ENCODE results near the gene BRAF. TPM values are rescaled to one million over a fixed set of nuclear protein-coding genes. Genes with fewer than 3 reads are reported as not detected.

Gene BRAF
- total RNA-seq, 2 donors from 2014 or later: 30.8 to 52.9 TPM

GRCh38 chr7:140674899-140675701 lies 249.6 kb downstream of the BRAF start:
- no peak for TF ChIP-seq POLR2A (IDR thresholded peaks at IDR 0.05)
- TF ChIP-seq CTCF (IDR thresholded peaks at IDR 0.05): peak in 2 of 4 experiments; percentile 31 to 34
- DNase-seq (ENCODE audit: low spot score): no peak
- H3K9me3 ChIP-seq: no peaks in the 10 kb centered on the region
- H3K27ac ChIP-seq: no peak overlapping the region
- no peaks in the 10 kb centered on the region for H3K36me3 ChIP-seq
- intact Hi-C loops (cut with DNase I): loop anchor here (10.0 kb wide), 1 partner anchor 340 kb away; the partner anchor contains the start of gene MRPS33
- H3K4me3 ChIP-seq: no peak overlapping the region
- peaks cover 3% of the 10 kb centered on the region for H3K4me1 ChIP-seq (replicated peaks)
- no peaks in the 10 kb centered on the region for H3K27me3 ChIP-seq (replicated peaks; ENCODE audit: insufficient read depth)
- 64% methylated on average over 8 of the region's 8 CpGs for WGBS

GRCh38 chr7:140674356-140674800 lies 250.4 kb downstream of the BRAF start:
- no peak overlapping the region for H3K4me3 ChIP-seq
- 74% methylated on average over 5 of the region's 5 CpGs for WGBS

GRCh38 chr7:140673774-140674155 lies 251.0 kb downstream of the BRAF start:
- no peaks in the 10 kb centered on the region for H3K27me3 ChIP-seq (replicated peaks; ENCODE audit: insufficient read depth)
- H3K4me3 ChIP-seq: peak overlapping the region; percentile 72 to 80
- WGBS: 13% methylated on average over 18 of the region's 18 CpGs
- no peaks in the 10 kb centered on the region for H3K9me3 ChIP-seq
- intact Hi-C loops (cut with DNase I): loop anchor here (10.0 kb wide), 1 partner anchor 341 kb away; the partner anchor contains the start of gene MRPS33
- DNase-seq (ENCODE audit: low spot score): no peak
- H3K4me1 ChIP-seq (replicated peaks): peaks cover 3% of the 10 kb centered on the region
- TF ChIP-seq POLR2AphosphoS5 (IDR thresholded peaks at IDR 0.05) (no peak), POLR2A (IDR thresholded peaks at IDR 0.05) (no peak), CTCF (IDR thresholded peaks at IDR 0.05) (no peak)
- H3K27ac ChIP-seq: peak overlapping the region; percentile 86 to 93
- no peaks in the 10 kb centered on the region for H3K36me3 ChIP-seq

More at GRCh38 chr7:140674356-140674800, 250.4 kb downstream of the BRAF start:
- no peaks in the 10 kb centered on the region for H3K36me3 ChIP-seq
- no peaks in the 10 kb centered on the region for H3K9me3 ChIP-seq
- TF ChIP-seq CTCF (IDR thresholded peaks at IDR 0.05) (no peak), POLR2AphosphoS5 (IDR thresholded peaks at IDR 0.05) (no peak), POLR2A (IDR thresholded peaks at IDR 0.05) (no peak)
- peak overlapping the region; percentile 86 to 93 for H3K27ac ChIP-seq
- no peaks in the 10 kb centered on the region for H3K27me3 ChIP-seq (replicated peaks; ENCODE audit: insufficient read depth)
- DNase-seq (ENCODE audit: low spot score): no peak
- intact Hi-C loops (cut with DNase I): loop anchor here (10.0 kb wide), 1 partner anchor 340 kb away; the partner anchor contains the start of gene MRPS33
- H3K4me1 ChIP-seq (replicated peaks): peaks cover 3% of the 10 kb centered on the region

- H3K27ac ChIP-seq: peak overlapping the region; percentile 86 to 93
- no peaks in the 10 kb centered on the region for H3K36me3 ChIP-seq
- DNase-seq (ENCODE audit: low spot score): peak; percentile 73
- no peaks in the 10 kb centered on the region for H3K27me3 ChIP-seq (replicated peaks; ENCODE audit: insufficient read depth)
- WGBS: under 1% methylated on average over 49 of the region's 72 CpGs
- peak overlapping the region; percentile 72 to 80 for H3K4me3 ChIP-seq
- intact Hi-C loops (cut with DNase I): loop anchor here (10.0 kb wide), 1 partner anchor 342 kb away; the partner anchor contains the start of gene MRPS33
- TF ChIP-seq POLR2A (IDR thresholded peaks at IDR 0.05): peak; percentile 82
- no peak for TF ChIP-seq POLR2AphosphoS5 (IDR thresholded peaks at IDR 0.05)
- TF ChIP-seq CTCF (IDR thresholded peaks at IDR 0.05): peak in 1 of 4 experiments; percentile 19
- no peaks in the 10 kb centered on the region for H3K9me3 ChIP-seq
- H3K4me1 ChIP-seq (replicated peaks): peaks cover 3% of the 10 kb centered on the region
Observed at GRCh38 chr7:140673063-140673773, 251.5 kb downstream of the BRAF start.

All from prostate gland (tissue), 2 donors.